H7 (cell line): Measurements from ENCODE around the gene LIFR. TPM values are rescaled to one million over a fixed set of nuclear protein-coding genes. Genes with fewer than 3 reads are reported as not detected.

Experiments
- DNase-seq: peaks from one replicate; pipeline ENCODE4 v3.0.0; 2012
- H3K27me3 ChIP-seq: 2 replicates; pipeline ENCODE4 v1.6.0; 2011; ENCODE audit warnings: mild to moderate bottlenecking, low read length; ENCODE audit not compliant: control insufficient read depth, insufficient read depth
- H3K36me3 ChIP-seq: replicated peaks from 2 replicates; pipeline ENCODE4 v1.5.1; 2011; ENCODE audit warnings: low read length; ENCODE audit not compliant: control insufficient read depth, insufficient read depth
- H3K4me3 ChIP-seq: 2 replicates; pipeline ENCODE4 v1.5.1; 2011; ENCODE audit warnings: low read depth, mild to moderate bottlenecking, control low read depth, low read length, moderate library complexity; ENCODE audit not compliant: insufficient read depth
- total RNA-seq: library from RNA; depleted of rRNA; stranded (reverse); fragments of >200 nt; shearing (Covaris generic); gene quantifications from 2 replicates; pipeline ENCODE4 v1.2.3, GENCODE V29; 2014

Gene LIFR
- total RNA-seq, 1 experiment from 2014 or later: 10.5 TPM

DNA sequence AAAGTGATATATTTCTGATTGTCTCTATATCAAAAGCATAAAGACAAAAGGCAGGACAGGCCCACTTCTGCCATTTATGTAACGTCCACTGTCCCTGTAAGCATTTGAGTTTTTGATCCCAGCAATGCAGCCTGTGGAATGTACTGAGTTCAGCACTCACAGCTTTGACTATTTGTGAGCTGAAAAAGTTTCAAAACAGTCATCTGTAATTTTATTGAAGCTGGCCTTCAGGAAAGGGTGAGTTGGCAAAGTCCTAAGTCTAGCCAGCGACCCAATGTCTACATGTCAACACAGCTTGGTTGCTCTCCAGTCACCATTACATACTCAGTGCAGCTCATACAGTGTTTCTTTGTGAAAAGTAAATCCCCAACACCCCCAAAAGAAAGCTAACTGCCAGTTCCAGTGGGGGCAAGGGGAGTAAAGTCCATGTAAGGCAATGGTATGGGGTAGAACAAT, 9.7 kb downstream of the LIFR start:
- Histone ChIP-seq H3K4me3 (no peak overlapping the region), H3K36me3 (no peaks in the 10 kb centered on the region)
- no peak for DNase-seq

DNA sequence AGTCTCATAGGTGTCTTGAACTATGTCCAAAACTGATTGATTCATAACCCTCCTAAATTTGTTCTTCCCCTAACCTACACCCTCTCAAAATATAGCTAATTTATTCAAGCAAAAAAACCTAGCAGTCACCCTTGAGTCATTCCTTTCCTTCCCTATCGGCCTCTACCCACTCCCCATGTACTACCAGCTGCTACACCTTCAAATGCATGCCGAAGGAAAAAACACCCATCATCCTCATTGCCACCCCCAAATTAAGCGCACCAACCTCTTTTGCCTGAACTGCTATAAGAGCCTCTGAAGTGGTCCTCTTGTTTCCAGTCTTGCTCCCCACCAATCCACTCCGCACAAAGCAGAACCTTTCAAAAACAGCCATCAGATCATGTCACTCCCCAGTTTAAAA, 12.6 kb downstream of the LIFR start:
- H3K27me3 ChIP-seq: no peaks in the 10 kb centered on the region
- no peaks in the 10 kb centered on the region for H3K36me3 ChIP-seq
- DNase-seq: no peak
- no peak overlapping the region for H3K4me3 ChIP-seq

More for the DNA sequence above, 9.7 kb downstream of the LIFR start:
- no peaks in the 10 kb centered on the region for H3K27me3 ChIP-seq

DNA sequence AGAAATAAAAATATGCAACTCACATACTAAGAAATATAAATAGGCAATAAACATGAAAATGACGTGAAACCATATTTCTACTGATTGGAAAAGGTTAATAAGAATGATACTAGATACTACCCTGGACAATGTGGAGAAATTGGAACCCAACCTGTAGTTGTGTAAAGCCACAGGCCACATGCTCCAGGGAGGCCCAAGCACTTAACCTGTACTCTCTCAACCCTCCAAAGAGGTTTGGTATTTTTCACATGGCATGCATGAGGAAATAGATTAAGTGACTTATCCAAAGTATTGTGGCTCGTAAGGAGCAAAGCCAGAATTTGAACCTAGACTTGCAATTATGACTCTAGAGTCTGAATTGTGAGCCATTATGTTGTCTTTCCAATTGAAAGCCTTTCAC, 13.4 kb downstream of the LIFR start:
- Histone ChIP-seq H3K27me3 (no peaks in the 10 kb centered on the region), H3K36me3 (no peaks in the 10 kb centered on the region), H3K4me3 (no peak overlapping the region)
- no peak for DNase-seq

DNA sequence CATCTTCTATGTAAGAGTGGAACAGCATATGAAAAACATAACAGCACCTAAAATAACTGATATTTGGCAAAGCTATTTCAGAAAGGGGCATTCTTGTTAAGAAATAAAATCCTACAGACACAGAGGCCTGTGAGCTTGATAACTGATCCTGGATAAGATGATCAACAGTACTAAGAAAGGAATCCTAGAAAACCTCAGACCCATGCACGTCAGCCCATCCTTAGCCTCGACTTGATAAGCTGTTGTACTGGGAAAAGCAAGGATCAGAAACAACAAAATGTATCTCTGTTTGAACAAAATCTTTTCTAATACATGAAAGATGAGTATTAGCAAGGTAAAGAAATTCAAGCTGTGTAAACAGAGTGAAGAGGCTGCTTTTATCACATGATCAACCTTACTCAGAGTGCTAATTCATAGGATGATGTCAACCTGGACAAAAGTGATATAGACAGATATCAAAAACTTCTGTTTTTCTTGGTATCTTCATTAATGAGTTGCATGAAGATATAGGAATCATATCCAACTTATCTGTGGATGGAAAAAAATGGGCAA, 15.2 kb downstream of the LIFR start:
- H3K4me3 ChIP-seq: no peak overlapping the region
- H3K36me3 ChIP-seq: no peaks in the 10 kb centered on the region
- no peaks in the 10 kb centered on the region for H3K27me3 ChIP-seq
- no peak for DNase-seq

DNA sequence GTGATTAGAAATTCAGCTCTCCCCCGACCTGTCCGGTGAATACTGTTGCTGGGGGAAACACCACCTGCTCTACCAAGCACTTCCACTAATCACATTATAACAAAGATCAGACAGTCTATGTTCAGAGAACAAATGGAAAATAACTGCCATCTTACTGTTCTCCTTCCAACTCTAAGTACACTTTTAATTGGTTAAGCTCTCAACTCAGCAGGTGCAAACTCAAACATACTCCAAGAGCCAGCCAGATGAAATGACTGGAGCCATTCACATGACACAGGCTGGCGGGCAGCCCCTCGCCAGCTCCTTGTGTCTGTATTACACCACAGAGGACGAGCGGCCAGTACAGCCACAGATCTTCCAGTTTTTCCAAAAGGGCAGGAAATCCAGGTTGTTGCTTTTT, 16.1 kb downstream of the LIFR start:
- no peaks in the 10 kb centered on the region for H3K36me3 ChIP-seq
- no peak overlapping the region for H3K4me3 ChIP-seq
- DNase-seq: no peak
- no peaks in the 10 kb centered on the region for H3K27me3 ChIP-seq

DNA sequence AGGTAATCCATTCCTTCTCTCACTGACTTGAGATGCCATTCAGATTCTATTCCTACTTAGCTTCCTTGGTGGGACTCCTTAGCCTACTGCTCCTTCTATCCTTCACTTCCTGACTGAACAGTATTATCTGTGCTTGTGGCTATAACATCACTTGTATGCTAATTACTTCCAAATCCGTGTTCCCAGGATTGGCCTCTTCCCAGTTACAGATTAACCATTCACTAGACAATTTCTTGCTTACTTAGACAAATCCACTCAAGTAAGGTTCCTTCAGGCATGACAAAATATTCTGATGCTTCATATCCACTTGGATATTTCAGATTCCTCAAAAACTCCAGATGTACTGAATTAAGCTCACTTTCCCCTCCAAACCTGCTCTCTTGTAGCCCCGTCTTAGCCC, 18.3 kb downstream of the LIFR start:
- H3K4me3 ChIP-seq: no peak overlapping the region
- no peak for DNase-seq
- no peaks in the 10 kb centered on the region for H3K36me3 ChIP-seq
- H3K27me3 ChIP-seq: no peaks in the 10 kb centered on the region

DNA sequence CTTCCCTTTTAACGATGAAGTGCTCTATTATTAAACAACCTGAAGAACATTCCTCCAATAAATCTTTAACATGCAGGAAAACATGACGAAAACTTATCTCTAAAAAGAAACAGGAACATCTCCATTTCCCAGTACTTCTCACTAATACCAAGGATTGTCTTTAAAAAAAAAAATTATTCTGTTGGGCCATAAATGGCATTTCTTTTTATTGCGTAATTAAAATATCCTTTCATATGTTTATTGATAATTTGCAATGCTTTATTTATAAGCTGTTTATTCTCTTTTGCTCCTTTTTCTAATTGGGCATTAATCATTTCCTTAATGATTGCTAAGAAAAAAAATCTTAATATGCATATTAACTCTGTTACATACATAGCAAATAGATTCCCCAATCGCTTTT, 18.9 kb downstream of the LIFR start:
- Histone ChIP-seq H3K36me3 (no peaks in the 10 kb centered on the region), H3K4me3 (no peak overlapping the region), H3K27me3 (no peaks in the 10 kb centered on the region)
- no peak for DNase-seq

DNA sequence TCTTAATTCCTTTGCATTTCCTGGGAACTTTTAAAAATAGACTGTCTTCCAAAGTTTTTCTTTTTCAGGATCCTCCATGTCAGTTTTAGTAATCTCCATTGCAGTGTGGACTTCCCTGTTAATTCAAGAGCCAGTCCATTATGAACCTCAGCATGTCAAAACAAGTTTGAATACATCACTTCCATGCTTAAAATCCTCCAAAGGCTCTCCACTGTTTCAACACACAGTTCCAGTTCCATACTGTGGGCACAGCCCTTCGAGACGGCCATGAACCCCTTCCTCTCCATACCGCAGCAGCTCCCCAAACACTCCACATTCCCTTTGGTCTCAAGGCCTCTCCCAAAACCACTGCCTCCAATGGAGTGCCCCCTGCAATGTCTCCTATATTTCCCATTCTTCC, 19.5 kb downstream of the LIFR start:
- Histone ChIP-seq H3K36me3 (no peaks in the 10 kb centered on the region), H3K4me3 (no peak overlapping the region), H3K27me3 (no peaks in the 10 kb centered on the region)
- DNase-seq: no peak

DNA sequence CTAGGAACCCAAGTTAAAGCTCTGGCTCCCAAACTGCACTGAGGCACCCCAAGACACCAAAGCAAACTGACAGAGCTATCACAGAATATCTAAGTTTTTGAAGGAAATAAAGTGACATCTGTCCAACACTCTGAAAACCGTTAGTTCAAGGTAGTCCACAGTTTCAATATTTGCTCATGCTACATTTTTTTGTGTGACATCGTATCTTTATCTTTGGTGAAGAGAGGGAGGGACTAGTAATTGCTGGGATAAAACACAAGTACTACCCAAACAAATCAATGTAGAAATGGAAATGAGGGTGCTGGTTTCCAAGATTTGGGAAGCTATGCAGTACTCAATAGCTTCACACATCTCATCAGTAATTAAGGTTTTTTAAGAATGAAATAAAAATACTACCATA, 20.6 kb downstream of the LIFR start:
- Histone ChIP-seq H3K36me3 (no peaks in the 10 kb centered on the region), H3K27me3 (no peaks in the 10 kb centered on the region), H3K4me3 (no peak overlapping the region)
- DNase-seq: no peak

DNA sequence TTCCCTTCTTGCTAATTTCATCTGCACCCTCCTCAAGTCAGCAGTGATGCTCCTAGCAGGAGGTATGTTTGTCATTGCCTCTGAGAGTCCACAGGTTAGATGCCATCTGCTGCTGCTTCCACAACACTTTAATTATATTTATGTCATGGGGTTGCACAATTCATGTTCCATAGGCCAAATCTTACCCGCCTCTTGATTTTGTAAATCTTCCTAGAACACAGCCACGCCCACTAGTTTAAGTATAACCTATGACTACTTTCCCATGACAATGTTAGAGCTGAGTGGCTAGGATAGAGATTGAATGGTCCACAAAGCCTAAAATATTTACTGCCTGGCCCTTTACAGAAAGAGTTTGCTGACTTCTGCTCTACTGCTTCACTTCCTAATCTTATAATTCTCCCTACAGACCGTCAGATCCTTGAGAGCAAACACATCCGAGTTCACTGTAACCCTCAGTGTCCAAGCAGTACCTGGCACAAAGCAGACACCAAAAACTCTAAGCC, 21.1 kb downstream of the LIFR start:
- DNase-seq: no peak
- no peaks in the 10 kb centered on the region for H3K36me3 ChIP-seq
- no peak overlapping the region for H3K4me3 ChIP-seq
- no peaks in the 10 kb centered on the region for H3K27me3 ChIP-seq

DNA sequence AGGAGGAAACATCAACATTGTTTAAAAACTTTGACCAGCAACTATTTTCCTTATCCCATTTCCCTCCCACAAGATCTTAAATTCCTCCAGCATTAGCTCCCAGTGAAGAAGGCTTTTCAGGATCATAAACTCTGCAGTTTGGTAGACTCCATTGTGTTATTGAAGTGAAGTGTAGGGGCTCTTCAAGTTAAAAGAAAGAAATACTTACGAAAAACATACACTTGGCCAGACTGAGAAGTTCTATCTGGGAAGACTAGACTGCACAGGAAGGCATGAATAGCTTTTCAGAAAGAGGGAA, 22.3 kb downstream of the LIFR start:
- DNase-seq: no peak
- no peak overlapping the region for H3K4me3 ChIP-seq
- no peaks in the 10 kb centered on the region for H3K27me3 ChIP-seq
- no peaks in the 10 kb centered on the region for H3K36me3 ChIP-seq

DNA sequence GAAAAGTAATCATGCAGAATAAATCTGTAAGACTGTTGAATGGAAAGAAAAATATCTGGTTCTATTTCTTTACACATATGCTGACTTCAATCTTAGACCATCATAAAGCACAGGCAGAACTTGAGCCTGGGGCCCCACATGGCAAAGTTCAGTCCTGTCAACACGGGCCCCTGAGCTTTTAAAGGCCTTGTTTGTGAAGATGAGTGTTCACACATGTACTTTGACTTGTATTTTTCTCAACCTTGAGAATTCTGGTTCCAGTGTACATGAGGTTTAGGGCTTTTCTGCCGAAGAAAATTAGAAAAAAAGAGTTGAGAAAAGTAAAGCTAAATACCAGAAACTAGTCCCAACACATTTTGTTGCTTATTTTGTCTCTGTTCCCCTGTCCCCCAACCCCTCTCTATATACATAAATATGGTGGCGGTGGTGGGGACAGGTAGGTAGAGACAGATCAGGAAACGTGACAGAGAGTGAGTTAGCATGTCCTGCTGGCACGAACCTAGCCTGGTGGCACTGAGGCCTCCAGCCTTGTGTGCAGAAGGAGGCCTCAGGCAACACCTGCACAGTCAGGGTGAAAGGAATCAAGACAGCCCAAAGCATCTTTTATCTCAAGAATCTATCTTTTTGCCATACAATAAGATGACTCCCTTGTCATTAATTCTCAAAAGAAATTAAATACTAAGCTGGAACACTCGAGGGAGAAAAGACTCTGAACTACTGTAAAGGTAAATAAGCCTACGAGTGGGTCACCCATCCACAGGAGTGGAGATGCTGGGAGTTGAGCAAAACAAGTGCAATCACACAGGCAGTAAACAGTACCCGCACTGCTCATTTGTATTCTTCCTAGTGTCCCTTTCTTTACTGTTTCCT, 22.9 kb downstream of the LIFR start:
- Histone ChIP-seq H3K36me3 (no peaks in the 10 kb centered on the region), H3K4me3 (no peak overlapping the region), H3K27me3 (no peaks in the 10 kb centered on the region)

DNA sequence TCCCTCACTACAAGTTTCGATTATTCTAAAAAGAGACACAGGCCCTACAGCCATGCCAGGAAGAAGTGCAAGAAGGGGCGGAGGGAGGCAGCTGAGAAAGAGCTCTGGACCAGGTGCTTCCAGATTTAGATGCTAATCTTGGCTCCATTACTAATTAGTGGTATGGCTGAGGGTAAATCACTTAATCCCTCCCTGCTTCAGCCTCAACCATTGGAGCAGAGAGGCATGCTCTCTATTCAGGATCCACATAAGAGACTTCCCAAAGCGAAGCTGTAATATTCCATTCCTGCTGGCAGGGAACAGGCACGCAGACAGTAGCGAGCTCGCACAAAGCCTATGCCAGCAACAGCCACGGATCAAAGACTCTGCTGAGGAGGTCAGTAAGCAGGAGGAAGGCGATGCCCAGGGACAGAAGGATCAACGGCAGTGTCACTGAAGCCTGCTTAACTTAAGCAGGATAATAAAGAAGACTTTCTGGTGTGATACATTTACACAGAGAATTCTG, 24.2 kb downstream of the LIFR start:
- no peaks in the 10 kb centered on the region for H3K36me3 ChIP-seq
- no peaks in the 10 kb centered on the region for H3K27me3 ChIP-seq
- no peak for DNase-seq
- no peak overlapping the region for H3K4me3 ChIP-seq

More for the DNA sequence above, 22.9 kb downstream of the LIFR start:
- no peak for DNase-seq

DNA sequence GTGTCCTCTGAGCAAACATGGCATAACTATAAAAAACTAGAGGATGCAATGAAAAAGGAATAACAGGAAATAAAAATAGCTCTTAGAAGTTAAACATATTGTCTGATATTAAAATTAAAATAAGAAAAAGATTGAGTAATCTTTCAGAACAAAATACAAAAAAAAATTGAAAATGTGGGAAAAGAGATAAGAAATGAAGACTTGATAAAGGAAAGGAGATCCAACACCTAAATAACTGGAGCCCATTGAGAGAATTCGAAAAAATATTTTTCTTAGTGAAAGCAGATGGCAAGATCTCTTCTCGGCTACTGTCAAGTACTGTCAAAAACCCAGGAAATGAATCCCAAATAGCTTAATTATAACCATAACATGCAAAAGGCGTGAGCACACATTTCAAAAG, 24.9 kb downstream of the LIFR start:
- H3K36me3 ChIP-seq: no peaks in the 10 kb centered on the region

DNA sequence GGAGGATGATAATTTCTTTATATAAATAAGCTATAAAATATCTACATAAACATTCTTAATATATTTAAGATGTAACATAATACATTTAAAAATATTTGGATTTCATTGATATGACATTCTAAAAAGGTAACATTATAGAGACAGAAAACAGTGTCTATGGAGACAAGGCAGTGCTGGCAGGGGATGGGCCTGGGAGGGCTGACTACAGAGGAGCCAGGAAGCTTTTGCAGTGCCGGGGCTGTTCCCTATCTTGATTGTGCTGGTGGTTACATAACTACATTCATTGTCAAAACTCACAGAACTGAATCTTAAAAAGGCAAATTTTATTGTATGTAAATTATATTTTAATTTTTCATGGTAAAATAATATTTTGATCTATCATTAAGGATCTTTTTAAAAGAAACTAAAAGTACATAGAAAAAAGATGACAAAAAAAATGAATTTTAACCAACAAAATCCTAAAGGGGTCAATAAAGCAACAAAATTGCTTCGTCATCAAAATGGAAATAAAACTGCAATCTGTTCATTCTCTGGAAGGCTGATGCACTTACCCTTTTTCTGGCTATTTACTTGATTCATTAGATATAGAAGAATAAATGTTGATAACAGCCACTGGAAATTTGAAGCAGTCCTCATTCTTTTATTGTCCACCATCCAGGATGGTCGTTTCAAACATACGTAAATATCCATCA, 26.3 kb downstream of the LIFR start:
- Histone ChIP-seq H3K4me3 (no peak overlapping the region), H3K36me3 (no peaks in the 10 kb centered on the region), H3K27me3 (no peaks in the 10 kb centered on the region)
- no peak for DNase-seq

More for the DNA sequence above, 24.9 kb downstream of the LIFR start:
- Histone ChIP-seq H3K4me3 (no peak overlapping the region), H3K27me3 (no peaks in the 10 kb centered on the region)
- no peak for DNase-seq
